Measurements from ENCODE around the gene DNAAF6. TPM values are rescaled to one million over a fixed set of nuclear protein-coding genes. Genes with fewer than 3 reads are reported as not detected.

Gene DNAAF6
- total RNA-seq, result not detected

GRCh38 chrX:107205770-107206696, at the start of gene DNAAF6, which contains the start of gene NUP62CL:
DNAAF6 (plus strand) TSS chrX:107206611; CDS start chrX:107212876, 6,265 bp downstream.
NUP62CL (minus strand) TSS chrX:107206433; CDS start chrX:107175146, 31,287 bp downstream.

Small RNAs within 50 kb of the gene (small RNA-seq; reads per million reads assigned to genes)
- not detected for gene RF00019 (ENCODE audit: low replicate concordance)

Other genes starting within 250 kb of the DNAAF6 start
- gene MORC4, start 206.4 kb upstream of the DNAAF6 start, total RNA-seq, result 18.5 TPM
- 19.6 TPM for gene RBM41, start 87.8 kb upstream of the DNAAF6 start, total RNA-seq
- 15.8 TPM for gene NUP62CL, start 178 bp upstream of the DNAAF6 start, total RNA-seq
- gene FRMPD3, start 243.0 kb downstream of the DNAAF6 start, total RNA-seq, result 0.35 TPM